AG09309 (cell line): ENCODE measurements around the gene CCDC15.
"Not testable (repeated sequence)": the region's sequence is repeated elsewhere in the genome, so short reads cannot be mapped to it uniquely, and the experiment has no call there.

Experiments
- DNase-seq: peaks from one replicate; pipeline ENCODE4 v3.0.0-alpha.2; 2010; ENCODE audit warnings: low read depth
- H3K4me3 ChIP-seq: 2 replicates; pipeline ENCODE4 v1.5.1; 2011; ENCODE audit warnings: mild to moderate bottlenecking, low read depth, low read length, moderate library complexity; ENCODE audit not compliant: control insufficient read depth
- CTCF ChIP-seq: IDR thresholded peaks from 2 replicates; pipeline ENCODE4 v1.5.1; 2011; ENCODE audit warnings: mild to moderate bottlenecking, low read depth, low read length, inconsistent platforms; ENCODE audit not compliant: insufficient read depth, control insufficient read depth; ENCODE audit errors: missing control alignments

CCDC15 gene

GRCh38 chr11:124946735-124947141 lies 7.3 kb upstream of the CCDC15 start:
- DNase-seq, result no peak
- TF ChIP-seq CTCF, result no peak
- H3K4me3 ChIP-seq, result no peak overlapping the region

GRCh38 chr11:124950601-124951330 lies 3.2 kb upstream of the CCDC15 start:
- H3K4me3 ChIP-seq, result no peak overlapping the region
- no peak for DNase-seq
- no peak for TF ChIP-seq CTCF

GRCh38 chr11:124951341-124951740 lies 2.7 kb upstream of the CCDC15 start:
- no peak for DNase-seq
- no peak for TF ChIP-seq CTCF

GRCh38 chr11:124954590-124954955 lies 571 bp downstream of the CCDC15 start:
- no peak for DNase-seq

More at GRCh38 chr11:124951341-124951740, 2.7 kb upstream of the CCDC15 start:
- no peak overlapping the region for H3K4me3 ChIP-seq

GRCh38 chr11:124955035-124955434 lies 1.0 kb downstream of the CCDC15 start:
- no peak for DNase-seq
- no peak for TF ChIP-seq CTCF
- no peak overlapping the region for H3K4me3 ChIP-seq

More at GRCh38 chr11:124954590-124954955, 571 bp downstream of the CCDC15 start:
- H3K4me3 ChIP-seq, result peak overlapping the region; percentile 80
- no peak for TF ChIP-seq CTCF

- TF ChIP-seq CTCF, result peak; percentile 70
- no peak overlapping the region for H3K4me3 ChIP-seq
- peak; percentile 55 for DNase-seq
Observed at GRCh38 chr11:124961972-124962609, 8.1 kb downstream of the CCDC15 start.

GRCh38 chr11:124968197-124968596 lies 14.2 kb downstream of the CCDC15 start:
- not testable (repeated sequence) for H3K4me3 ChIP-seq, DNase-seq
